Left kidney (tissue), 8 donors: Measurements from ENCODE around the gene RIOK2. TPM values are rescaled to one million over a fixed set of nuclear protein-coding genes. Genes with fewer than 3 reads are reported as not detected.
"Not testable (repeated sequence)": the region's sequence is repeated elsewhere in the genome, so short reads cannot be mapped to it uniquely, and the experiment has no call there.

Source experiments
- DNase-seq: peaks from one replicate; pipeline ENCODE4 v3.0.0-alpha.2; 2013
- long read RNA-seq, 8 donors: transcript quantifications; one replicate each; lab custom pipeline, GENCODE V29; 2026
- polyA plus RNA-seq: library from polyadenylated mRNA; unstranded; fragments of 120-200 nt; gene quantifications from one replicate; pipeline ENCODE4 v1.2.1, GENCODE V29; 2013; ENCODE audit not compliant: insufficient read length

RIOK2 gene
- polyA plus RNA-seq = 44.4 TPM
- long read RNA-seq, donor 1, transcript RIOK2-201 (10 exons, 3,922 nt) = major isoform, 5 of 8 reads
- long read RNA-seq, donor 1, partial matches to known transcripts = 0 of 8 reads
- long read RNA-seq, donor 1, other reads (novel, unspliced or antisense) = 0 of 8 reads
- long read RNA-seq, donor 2, transcript RIOK2-202 (8 exons, 2,149 nt) = major isoform, 6 of 18 reads
- long read RNA-seq, donor 2, transcript RIOK2-201 (10 exons, 3,922 nt) = minor isoform, 5 of 18 reads
- long read RNA-seq, donor 2, partial matches to known transcripts = 6 of 18 reads
- long read RNA-seq, donor 2, other reads (novel, unspliced or antisense) = 0 of 18 reads
- long read RNA-seq, donor 3, transcript RIOK2-201 (10 exons, 3,922 nt) = major isoform, 7 of 14 reads
- long read RNA-seq, donor 3, partial matches to known transcripts = 0 of 14 reads
- long read RNA-seq, donor 3, other reads (novel, unspliced or antisense) = 0 of 14 reads
- long read RNA-seq, donor 4, partial matches to known transcripts = 0 of 1 reads
- long read RNA-seq, donor 4, other reads (novel, unspliced or antisense) = 0 of 1 reads
- long read RNA-seq, donor 5, transcript RIOK2-201 (10 exons, 3,922 nt) = major isoform, 20 of 28 reads
- long read RNA-seq, donor 5, partial matches to known transcripts = 6 of 28 reads
- long read RNA-seq, donor 5, other reads (novel, unspliced or antisense) = 0 of 28 reads
- long read RNA-seq, donor 6, transcript RIOK2-201 (10 exons, 3,922 nt) = major isoform, 12 of 21 reads
- long read RNA-seq, donor 6, partial matches to known transcripts = 5 of 21 reads
- long read RNA-seq, donor 6, other reads (novel, unspliced or antisense) = 0 of 21 reads
- long read RNA-seq, donor 7, transcript RIOK2-201 (10 exons, 3,922 nt) = major isoform, 9 of 25 reads
- long read RNA-seq, donor 7, partial matches to known transcripts = 10 of 25 reads
- long read RNA-seq, donor 7, other reads (novel, unspliced or antisense) = 0 of 25 reads
- long read RNA-seq, donor 8, transcript RIOK2-202 (8 exons, 2,149 nt) = major isoform, 6 of 10 reads
- long read RNA-seq, donor 8, partial matches to known transcripts = 0 of 10 reads
- long read RNA-seq, donor 8, other reads (novel, unspliced or antisense) = 0 of 10 reads

DNA sequence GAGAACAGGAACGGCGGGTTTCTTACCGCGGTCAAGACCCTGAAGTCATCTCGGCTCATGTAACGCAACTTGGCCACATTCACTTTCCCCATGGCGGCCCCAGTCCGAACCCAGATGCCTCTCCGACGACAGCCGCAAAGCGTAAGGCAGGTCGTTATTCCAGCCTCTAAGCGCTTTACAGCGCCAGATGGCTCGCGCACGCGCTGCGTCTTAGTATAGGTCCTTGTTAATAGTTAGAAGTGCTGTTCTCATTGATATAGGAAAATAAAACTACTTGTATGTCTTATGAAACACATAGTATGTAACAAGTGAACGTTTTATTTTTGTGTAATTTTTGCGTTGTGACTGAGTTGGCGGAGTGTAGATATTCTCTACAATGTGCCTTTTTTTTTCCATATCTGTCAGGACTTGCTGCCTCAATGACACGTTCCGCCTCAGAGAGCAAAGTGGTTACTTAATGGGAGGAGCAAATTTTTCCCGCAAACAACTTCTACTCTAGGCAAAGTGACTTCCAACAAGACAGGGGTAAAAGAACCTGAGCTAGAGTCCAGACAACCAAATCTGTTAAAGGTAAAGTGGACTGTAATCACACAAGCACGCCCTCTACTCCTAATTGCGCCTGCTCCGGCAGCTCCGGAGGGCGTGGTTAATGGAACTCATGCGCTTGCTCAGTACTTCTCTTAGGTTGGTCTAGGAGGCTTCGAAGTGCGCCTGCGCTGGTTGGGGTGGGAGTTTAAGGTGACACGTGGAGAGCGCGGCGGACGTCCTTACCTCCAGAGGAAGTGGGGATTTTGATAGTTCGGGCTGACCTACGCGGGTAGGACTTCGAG, at the start of gene RIOK2:
Gene RIOK2 (minus strand): TSS at position 148 of the 830 bp plus-strand sequence. CDS start 56 bp downstream, at position 92.
- DNase-seq = peak; percentile 96

DNA sequence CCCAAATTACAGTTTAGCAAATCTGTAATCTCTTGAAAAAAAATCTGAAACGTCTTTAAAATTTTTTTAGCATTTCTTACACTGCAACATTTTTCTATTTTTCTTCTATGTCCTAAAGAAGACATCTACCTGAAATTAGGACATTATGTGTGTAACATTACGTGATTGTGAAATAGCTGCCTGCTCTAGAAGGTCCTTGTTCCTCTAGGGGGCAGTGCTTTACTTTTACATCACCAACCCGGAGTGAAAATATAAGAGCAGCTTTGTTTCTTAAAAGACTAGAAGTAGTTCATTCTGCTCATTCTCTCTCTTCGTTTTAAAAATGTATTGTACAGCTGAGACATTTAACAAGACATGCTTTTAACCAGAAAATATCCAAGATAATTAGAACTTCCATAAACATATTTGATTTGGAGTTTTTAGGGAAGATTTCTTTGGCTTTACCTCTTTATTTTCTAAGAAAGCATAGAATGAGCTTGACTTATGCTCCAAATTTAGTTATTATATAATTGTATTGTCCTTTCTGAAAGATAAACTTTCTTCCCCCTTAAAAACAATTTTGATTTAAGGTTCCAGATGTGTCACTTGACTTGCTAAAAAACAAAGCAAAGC, 48.1 kb upstream of the RIOK2 start:
- peak; percentile 76 for DNase-seq

DNA sequence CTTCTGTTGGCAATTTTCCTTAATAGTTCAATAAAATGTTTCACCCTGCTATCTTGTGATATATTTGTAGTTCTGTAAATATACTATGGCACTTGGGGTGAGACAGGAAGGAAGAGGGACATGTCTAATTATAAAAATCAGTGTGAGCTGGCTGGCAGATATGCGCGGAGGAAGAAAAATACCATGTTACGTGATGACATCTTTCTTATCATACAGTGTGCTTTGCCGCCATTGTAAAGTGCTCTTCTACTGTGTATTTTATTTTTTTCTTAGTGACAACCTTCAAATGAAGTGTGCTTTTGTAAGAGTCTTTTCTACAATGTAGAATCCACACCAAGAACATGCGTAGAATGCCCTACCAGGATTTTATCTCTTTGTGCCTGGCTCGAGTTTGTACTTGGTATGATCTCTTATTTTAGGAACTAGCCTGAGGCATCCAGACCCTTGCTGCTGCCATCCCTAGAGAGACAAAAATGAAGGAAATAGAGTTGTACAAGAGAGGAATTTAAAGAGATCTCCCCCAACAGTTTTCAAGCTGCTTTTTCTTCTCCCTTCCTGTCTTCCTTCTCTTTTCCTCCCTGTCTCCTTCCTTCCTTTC, 46.7 kb upstream of the RIOK2 start:
- DNase-seq = no peak

DNA sequence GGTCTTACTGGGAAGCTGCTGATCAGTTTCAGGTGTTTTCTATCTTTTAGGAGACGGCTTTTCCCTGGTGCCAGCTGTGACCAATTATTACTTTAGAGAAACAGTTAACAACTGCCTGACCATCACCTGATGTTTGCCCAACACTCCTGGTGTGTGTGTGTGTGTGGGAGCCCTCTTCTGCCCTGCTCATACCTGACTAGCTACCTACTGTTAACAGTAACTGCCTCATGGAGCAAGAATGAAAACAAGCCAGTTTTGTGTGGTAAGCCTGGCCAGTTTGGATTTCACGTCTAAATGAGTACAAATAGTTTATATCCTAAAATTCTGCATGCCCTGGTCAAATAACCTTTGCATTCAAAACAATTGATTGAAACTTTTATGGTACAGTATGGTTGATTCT, 46.1 kb upstream of the RIOK2 start:
- DNase-seq = no peak

DNA sequence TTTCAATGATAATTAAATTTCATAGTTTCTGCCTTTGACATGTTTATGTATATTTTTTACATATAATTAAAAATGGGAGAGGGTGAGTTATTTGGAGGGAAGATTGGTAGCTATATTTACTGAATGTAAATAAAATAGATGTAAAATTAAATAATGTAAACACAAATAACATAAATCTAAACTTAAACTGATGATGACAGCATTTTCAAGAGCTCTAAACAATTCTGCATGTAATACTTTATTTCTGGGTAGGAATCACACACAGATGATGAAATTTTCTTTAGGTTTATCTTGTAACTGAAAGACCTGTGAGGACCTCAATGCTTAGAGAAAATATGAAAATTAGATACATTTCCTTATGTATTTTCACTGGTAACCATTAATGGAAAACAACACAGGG, 42.2 kb upstream of the RIOK2 start:
- DNase-seq = no peak

DNA sequence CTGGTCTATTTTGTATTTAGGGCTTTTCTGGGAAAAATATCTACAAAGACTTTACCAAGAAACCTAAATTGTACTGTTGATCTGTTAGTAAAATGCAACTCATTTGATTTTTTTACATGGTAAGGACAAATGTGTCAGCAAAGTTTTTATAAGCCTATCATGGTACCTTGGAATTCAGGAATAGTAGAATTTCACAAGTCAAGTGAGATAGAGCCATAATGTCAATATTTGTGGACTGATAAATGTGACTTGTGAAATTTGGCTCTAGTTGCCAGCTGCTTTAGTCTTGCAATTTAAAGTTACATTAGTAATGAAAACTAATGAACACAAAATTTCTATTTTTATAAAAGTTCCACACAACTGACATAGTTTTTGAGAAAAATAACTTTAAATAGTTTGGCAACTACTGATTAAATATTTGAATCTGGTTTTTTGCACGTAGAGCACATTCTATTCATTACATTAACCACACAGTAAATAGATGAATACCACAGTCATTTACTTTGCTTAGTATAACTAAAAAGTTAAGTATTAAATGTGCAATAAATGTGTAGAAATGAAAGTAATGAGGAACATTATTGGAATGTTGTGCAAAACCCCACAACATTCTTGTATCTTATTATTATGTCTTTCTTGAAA, 41.2 kb upstream of the RIOK2 start:
- no peak for DNase-seq

DNA sequence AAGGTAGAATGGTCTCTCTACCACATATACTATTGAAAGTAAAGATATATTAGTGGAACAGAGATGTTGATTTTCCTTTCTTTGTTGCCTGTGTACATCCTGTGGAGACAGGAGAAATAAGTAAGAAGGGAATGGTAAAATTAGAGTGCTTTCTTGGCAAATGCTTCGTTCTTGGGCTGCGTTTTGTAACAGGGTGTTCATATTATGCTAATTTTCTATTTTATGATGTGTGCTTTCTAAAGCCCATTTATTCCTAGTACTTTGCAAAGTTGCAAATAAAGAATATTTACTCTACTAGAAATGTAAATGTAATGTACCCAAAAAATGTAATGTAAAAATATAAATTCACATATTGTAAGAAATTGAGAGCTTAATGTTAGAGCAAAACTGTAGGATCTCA, 40.5 kb upstream of the RIOK2 start:
- no peak for DNase-seq

DNA sequence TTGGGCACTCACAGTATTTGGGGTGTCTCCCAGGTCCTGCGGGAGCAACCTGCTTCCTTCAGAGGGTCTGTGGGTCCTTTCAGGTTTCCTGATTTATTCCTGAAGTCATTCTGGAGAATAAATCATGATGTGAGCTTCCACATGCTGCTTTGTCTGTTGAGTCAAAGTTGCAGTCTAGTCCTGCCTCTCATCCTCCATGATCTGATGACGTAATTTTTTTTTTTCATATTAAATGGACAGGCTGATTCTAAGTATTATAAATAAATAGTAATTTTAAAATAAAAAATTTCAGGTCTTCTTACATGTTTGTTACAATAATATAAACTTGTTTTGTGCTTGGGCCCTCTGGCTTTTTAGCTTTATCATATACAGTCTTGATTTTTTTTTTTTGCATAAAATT, 26.3 kb upstream of the RIOK2 start:
- no peak for DNase-seq

DNA sequence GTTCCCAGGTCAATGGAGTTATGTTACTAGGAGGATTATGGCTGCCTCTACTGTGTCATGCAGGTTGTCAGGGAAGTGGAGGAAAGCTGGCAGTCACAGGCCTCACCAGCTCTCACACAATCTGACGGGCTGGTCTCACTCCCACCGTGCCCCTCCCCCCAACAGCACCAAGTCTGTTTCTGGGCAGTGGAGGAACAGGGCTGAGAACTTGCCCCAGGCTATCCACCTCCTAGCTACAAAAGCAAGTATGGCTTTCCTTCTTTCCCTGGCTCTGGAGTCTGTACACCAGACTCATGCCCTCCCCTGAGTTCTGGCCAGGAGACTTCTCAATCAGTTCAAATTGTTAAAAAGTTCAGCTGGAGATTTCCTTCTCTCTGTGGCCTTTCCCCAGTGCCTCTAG, 25.7 kb upstream of the RIOK2 start:
- no peak for DNase-seq

DNA sequence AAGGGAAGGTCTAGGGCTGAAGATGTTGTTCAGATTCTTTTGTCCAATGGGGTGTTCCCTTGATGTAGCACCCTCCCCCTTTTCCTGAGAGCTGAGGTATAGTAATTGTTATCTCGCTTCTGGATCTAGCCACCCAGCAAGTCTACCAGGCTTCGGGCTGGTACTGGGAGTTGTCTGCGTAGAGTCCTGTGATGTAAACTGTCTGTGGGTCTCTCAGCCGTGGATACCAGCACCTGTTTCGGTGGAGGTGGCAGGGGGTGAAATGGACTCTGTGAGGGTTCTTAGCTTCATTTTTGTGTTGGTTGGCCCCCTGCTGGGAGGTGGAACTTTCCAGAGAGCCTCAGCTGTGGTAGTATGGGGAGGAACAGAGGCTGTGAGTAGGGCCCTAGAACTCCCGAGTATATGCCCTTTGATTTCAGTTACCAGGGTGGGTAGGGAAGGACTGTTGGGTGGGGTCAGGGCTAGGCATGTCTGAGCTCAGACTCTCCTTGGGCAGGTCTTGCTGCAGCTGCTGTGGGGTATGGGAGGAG, 25.2 kb upstream of the RIOK2 start:
- DNase-seq = no peak

DNA sequence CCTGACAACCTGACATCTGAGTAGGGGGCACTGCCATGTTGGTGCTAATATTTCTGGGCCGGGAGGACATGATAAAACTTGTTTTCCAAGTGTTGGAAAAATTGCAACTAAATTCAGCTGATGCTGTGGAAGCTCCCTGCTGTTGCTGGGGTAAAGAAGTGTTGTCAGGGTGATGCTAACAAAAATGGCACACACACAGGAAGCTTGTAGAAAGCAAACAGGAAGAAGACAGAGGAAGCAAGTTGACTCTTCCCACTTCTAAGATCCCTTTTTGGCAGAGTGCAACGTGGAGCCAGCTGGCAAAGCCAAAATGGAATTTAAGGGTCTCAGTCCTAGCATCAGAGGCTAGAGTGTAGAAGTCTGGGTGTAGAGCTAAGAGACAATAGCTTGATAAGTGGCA, 11.3 kb upstream of the RIOK2 start:
- no peak for DNase-seq

DNA sequence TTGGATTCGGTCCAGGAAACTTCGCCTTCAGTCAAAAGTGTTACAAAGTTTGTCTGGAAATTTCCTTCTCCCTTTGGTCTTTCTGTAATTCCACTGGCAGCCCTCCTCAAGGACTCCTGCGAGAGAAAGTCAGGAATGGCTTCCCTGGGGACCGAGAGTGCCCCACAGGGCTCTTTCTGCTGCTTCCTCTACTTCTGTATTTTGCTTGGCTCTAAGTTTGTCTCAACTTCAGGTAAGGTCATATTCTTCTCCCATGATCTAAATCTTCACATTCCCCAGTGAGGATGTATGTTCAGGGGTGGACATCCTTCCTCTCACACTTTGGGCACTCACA, 10.3 kb upstream of the RIOK2 start:
- no peak for DNase-seq

DNA sequence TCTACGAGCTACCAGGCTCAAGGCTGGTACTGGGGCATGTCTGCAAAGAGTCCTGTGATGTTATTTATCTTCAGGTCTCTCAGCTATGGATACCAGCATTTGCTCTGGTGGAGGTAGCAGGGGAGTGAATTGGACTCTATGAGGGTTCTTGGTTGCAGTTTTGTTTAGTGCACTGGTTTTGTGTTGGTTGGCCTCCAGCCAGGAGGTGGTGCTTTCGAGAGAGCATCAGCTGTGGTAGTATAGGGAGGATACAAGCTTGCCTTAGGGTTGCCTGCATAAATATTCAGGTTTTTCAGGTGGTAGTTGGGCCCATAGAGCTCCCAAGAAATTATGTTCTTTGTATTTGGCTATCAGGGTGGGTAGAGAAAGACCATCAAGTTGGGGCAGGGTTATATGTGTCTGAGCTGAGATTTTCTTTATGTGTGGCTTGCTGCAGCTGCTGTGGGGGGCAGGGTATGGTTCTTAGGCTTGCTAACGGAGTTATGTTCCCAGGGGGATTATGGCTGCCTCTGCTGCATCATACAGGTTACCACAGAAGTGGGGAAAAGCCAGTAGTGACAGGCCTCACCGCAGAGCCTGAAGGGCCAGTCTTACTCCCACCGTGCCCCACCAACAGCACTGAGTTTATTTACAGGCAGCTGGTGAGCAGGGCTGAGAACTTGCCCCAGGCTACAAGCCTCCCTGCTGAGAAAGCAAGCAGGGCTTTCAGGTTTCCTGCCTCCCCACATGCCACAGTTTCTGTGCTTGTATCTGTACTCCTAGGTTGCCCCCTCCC, 9.7 kb upstream of the RIOK2 start:
- no peak for DNase-seq

DNA sequence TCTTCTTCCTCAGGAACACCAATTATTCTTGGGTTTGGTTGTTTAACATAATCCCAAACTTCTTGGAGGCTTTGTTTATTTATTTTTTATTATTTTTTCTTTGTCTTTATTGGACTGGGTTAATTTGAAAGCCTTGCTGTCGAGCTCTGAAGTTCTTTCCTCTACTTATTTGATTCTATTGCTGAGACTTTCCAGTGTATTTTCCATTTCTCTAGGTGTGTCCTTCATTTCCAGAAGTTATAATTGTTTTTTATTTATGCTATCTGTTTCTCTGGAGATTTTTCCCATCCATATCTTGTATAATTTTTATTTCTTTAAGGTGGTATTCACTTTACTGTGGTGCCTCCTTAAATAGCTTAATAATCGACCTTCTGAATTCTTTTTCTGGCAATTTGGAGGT, 8.8 kb upstream of the RIOK2 start:
- no peak for DNase-seq

DNA sequence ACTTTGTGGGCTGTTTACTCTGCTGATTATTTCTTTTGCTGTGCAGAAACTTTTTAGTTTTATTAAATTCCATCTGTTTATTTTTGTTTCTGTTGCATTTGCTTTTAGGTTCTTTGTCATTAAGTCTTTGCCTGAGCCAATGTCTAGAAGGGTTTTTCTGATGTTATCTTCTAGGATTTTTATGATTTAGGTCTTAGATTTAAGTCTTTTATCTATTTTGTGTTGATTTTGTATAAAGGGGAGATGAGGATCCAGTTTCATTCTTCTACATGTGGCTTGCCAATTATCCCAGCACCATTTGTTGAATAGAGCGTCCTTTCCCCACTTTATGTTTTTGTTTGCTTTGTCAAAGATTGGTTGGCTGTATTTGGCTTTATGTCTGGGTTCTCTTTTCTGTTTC, 6.5 kb upstream of the RIOK2 start:
- not testable (repeated sequence) for DNase-seq

DNA sequence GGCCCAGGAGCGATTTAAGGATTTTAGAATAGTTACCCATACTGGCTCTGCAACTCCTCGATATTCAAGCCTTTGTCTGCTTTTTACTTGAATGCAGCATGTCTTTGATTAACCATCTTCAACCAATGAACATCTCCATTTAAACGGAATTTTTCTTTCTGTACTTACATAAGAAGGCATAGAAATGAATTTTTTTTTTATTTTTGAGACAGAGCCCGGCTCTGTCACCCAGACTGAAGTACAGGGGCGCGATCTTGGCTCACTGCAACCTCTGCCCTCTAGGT, 825 bp upstream of the RIOK2 start:
- no peak for DNase-seq

DNA sequence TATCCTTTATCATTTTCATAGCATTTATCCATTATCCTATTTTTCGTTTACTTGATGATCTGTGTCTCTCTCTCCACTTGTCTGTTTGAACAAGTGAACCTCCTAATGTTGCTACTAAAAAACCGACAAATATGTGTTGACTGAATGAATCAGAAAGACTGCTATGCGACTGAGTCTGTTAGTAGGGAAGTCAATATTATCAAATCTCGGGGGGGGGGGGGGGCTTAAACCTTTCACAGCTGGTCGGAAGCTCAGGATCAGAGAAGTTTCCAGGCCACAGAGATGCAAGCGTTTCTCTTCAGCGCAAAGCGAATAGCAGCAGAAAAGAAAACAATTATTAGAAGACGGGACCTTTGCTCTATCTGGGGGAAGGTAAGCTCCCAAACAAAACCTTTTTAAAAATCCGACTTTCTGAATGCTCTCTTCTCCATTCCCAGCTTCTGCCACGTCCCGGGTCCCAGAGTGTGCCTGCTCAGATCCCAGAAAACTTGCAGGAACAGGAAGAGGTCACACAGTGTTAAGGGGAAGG, 412 bp downstream of the RIOK2 start:
- no peak for DNase-seq

DNA sequence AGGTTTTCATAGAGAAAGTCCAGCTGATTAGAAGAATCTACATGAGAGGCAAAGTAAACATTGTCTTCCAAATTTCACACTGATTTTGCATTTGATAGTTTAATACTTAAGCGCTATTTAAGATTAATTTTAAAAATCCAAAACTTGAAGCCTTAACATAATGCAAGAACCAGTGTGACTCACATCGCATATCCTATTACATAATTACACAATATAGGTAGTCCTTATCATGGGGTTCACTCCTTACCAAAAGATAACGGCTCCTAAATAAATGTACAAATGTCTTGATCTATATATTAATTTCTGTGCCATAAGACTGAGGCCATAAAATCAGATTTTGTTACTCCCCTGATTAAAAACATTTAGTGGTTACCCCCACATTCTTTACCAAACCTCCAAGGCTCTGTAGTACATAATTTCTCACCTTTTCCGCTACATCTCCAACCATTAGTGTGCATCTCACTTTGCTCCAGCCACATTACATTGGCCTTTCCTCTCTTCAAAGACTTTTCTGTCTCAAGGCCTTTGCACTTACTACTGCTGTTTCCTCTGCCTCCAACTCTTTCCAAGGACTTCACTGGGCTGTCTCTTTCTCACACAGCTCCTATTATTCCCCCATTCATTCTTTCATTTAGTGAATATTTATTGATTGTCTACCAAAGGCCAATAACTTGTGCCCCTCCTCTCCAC, 1.0 kb downstream of the RIOK2 start:
- no peak for DNase-seq

DNA sequence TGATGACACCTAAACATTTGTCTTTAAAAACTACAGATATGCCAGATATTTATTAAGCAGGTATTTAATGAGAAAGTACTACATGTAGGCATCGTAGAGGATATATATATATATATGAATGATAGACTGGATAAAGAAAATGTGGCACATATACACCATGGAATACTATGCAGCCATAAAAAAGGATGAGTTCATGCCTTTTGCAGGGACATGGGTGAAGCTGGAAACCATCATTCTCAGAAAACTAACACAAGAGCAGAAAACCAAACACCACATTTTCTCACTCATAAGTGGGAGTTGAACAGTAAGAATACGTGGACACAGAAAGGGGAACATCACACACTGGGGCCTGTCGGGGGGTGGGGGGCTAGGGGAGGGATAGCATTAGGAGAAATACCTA, 3.6 kb downstream of the RIOK2 start:
- not testable (repeated sequence) for DNase-seq
